HL-60/S4 treated with phorbol 12-myristate 13-acetate at 8.2 ng/mL for 4 days and 3 days (cell line): ENCODE results near the gene NTNG1.

Experiments used
- in situ Hi-C: fragments of 300-500 bp; cut with MboI; formaldehyde crosslinking; loops from 2 replicates; pipeline ENCODE4 v1.15.0; 2022; ENCODE audit warnings: low sequenced_read_pairs

Gene NTNG1

DNA sequence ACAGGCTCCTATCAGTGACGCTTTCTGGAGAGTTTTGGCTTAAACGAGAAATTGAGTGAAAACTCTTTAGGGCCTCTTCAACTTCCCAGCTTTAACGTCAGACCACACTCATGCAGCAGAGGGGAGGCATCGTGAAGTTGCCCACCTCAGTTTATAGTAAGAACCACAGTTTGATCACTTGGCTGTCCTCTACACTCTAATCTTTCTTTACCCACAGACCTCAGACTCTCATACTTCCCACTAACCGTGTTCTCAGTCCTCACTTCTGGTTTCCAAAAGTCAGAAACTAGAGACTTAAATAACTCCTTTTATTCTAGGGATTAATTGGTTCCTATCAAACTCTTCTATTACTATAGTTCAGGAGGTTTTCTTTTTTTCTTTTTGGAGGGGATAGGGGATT is 302.2 kb downstream of the NTNG1 start:
- in situ Hi-C loops, result no loop called here

DNA sequence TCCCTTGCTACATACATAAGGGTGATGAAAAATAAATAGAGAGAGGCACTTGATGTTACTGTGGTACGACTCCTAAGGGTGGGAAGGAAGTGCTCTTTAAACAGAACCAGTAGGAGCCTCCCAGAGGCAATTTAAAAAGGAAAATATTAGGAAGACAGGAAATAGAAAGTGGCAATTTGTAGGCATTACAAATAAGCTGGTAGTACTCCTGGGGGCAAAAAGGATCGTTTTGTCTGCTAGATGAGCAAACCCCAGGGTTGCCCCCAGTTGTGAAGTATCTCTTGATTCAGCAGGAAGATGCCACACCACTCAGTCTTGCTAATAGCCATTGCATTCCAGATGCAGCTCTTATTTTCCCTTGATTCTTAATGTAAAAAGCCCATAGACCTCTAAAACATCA is 303.0 kb downstream of the NTNG1 start:
- in situ Hi-C loops, result no loop called here

DNA sequence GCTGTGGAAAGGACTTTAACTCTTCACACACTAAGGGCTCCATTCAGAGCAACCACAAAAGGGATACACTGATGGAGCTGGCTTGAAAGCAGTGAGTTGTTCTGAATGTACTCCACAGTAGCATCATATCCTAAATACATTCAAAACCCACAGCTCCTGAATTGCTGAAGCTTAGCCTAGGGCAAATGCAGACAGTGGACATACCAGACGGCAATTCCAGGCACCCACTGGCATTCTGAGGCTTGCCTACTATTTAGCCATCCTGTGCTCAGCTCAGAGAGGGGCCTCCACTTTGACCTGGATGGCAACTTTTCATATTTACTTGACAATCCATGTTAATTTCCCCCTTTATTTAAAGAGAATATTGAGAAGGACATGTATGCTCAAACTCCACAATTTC is 303.5 kb downstream of the NTNG1 start:
- in situ Hi-C loops, result no loop called here

DNA sequence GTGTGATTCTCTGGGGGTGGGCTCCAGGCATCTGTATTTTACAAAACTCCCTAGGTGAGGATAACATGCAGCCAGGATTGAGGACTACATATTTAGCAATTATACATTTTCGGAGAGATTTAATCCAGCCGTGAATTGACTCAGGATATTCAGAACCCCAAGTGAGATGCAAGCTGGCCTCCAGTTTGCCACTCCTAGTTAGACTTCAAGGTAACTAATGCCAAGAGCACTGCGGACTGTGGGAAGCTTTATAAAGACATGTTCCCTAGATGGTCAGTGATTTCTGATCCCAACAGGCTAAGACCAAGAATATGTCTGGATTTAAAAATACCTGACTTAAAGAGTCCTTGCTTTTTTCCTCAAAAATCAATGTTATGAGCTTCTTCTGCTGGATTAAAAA is 308.5 kb downstream of the NTNG1 start:
- in situ Hi-C loops, result no loop called here

DNA sequence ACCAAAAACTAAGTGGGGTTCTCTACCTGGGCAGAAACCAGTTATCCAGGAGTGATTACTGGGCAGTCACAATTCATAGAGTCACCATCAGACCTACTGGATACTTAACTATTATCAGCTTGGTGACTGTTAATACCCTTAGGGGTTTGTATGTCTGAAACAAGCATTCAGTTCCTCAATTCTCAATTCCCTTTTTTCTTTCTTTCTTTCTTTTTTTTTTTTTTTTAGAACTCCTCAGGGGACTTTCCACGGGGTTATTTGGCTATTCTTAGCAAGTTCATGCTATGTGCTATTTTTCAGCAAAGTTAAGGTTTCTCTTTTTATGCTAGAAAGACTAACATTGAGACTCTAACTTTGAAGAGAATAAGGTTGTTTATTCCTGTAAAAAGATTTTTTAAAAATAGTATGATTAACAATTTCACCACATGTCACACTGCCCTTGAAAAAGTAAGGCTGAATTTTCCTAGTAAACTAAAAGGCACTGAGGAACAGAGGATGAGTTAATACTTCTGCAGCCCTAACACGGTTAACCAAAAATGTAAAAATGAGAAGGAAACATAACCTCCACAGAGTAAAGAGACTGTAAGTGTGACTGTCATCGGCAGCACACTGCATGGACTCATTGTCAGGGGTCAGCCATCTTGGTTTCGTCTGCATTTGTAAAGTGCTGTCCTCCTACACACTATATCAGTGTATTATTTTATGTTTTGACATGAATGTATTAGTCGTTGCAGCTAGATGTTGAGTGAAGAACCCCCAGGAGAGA is 310.2 kb downstream of the NTNG1 start:
- in situ Hi-C loops, result no loop called here

DNA sequence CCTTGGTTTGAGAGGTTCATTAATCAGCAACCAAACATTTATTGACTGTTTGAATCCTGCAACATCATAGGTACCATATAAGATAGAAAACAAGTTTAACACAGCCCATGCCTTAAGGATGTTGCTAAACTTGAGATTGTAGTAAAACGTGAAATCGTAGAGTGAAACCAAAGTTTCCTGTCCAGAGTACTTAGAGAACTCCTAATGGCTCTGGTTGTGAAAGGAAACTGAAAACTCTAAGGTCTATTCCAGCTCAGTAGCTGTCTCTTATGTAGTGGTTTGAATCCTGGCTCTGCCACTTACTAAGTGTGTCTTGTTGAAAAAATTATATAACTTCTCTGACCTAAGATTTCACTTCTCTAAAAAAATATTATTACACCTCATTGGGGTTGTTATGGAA is 310.9 kb downstream of the NTNG1 start:
- in situ Hi-C loops, result no loop called here

DNA sequence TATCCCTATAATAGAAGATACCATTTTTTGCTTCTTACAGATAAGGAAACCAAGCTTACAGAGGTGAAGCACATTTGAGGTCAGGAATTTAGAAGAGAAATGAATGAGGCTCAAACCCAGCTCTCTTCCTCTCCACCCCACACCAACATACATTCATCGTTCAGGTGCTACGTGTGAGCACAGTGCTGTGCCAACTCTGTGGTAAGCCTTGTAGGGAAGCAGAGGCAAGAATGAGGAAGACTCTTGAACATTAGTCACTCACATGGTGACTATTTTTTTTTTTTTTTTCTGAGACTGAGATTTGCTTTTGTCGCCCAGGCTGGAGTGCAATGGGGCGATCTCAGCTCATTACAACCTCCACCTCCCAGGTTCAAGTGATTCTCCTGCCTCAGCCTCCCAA is 314.0 kb downstream of the NTNG1 start:
- in situ Hi-C loops, result no loop called here

DNA sequence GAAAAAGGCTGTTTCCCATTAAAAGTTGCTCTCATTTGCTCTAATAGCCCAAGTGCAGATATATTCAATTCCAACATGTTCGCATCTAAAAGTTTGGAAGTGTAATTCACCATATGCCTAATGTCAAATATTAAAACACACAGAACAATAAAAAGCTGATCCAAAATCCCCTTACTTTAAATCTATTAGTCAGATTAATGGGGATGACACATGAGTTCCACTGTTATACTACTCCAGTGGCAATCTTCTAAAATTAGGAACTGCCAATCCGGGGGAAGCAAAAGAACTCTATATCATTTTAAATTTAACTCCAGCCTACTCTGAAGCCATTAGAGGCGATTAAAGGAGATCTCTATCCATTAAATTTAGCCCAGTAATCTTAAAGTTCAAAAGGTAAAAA is 317.1 kb downstream of the NTNG1 start:
- in situ Hi-C loops, result no loop called here

DNA sequence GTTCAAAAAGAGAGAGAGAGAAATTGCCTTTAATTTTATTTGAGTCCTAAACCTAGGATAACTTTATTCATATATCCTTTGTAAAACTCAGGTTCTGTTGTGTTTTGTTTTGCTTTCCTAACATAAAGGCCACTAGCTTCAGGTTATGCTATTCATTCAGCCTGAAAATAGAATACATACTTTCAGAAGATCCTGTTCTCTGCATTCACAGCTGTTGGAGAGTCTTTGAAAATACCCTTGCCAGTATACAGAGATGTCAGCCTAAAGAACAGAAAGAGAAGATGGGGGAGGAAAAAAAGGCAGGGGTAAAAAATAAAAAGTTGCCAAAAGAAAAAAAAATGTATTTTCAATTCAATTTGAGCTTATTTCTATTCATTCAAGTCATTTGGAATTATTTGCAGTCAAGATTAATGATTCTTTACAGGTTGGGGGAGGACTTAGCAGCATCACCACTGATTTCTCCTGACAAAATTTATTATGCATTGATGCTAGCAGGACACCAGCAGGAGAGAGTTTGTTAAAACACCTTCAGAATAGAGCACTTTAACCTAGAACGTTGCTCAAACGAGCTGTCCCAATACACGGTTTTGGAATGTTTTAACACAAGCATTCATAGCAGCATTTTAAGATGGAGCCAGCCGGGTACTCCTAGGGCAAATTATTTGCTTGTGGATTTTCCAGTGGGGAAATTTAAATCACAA is 318.5 kb downstream of the NTNG1 start:
- in situ Hi-C loops, result no loop called here

DNA sequence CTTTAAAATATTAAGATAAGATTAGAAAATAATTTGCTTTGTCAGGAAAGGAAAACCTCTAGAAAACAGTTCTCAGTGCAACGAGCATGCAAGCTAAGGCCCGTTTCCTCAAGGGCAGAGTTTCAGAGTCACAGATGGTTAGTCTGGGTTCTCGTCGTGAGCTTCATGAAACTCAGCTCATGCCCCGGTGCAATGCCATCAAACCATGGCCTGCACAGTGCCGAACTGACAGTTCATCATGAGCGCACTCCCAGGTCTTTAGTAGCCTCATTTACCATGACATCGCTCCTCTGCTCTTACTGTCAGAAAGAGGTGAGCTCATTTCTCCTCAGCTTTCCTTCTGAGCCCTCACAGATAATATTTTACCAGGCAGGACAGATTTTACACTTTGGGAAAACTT is 319.2 kb downstream of the NTNG1 start:
- in situ Hi-C loops, result no loop called here

DNA sequence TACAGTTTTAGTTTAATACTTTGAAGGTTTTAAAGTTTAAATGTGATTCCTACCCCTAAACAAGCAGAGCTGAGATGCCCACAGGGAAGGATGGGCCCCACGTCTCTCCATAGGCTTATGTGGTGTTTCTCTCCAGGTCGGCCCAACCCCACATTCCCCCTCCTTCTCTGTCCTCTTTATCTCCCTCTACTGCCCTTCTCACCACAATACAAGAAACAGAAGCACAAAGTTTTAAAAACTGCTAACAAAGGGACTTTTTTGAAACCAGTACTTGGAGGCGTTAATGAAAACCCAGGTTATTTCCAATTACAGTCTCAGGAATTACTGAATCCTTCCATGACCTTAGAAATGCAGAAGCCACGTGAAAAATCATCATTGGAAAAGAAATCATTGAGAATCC is 324.0 kb downstream of the NTNG1 start:
- in situ Hi-C loops, result no loop called here

DNA sequence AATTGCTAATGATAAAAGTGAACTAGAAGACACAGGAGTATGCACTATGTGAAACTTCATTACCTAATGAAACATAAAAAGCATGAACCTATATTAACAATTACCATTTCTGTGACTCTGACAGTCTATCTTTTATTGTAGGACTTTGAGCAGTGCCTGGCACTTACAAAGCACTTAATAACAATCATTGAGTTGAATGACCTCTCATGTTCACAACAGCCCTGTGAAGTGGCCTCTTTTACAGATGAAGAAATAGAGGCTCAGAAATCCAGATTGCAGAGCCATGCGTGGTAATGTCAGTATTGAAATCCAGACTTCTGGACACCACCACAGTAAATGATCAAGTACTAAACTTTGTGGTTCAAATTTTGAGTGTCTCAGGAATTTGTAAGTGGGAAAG is 326.4 kb downstream of the NTNG1 start:
- in situ Hi-C loops, result no loop called here

DNA sequence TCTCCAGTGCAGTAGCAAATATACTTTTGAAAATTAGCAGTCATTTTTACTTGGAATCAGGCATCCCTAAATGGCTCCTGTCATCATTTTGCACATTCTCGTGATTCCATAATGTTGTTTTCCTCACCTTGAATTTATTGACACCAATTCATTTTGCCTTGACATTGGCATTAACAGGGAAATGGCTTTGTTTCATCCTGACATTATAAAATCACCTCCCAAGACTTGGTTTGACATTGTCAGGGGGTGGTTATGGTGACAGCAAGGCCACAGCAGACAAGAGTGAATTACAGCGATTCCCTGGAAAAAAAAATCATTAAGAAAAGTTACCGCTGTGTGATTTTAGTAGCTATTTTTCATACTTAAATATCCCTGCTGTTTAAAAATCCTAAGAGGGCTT is 327.0 kb downstream of the NTNG1 start:
- in situ Hi-C loops, result no loop called here

DNA sequence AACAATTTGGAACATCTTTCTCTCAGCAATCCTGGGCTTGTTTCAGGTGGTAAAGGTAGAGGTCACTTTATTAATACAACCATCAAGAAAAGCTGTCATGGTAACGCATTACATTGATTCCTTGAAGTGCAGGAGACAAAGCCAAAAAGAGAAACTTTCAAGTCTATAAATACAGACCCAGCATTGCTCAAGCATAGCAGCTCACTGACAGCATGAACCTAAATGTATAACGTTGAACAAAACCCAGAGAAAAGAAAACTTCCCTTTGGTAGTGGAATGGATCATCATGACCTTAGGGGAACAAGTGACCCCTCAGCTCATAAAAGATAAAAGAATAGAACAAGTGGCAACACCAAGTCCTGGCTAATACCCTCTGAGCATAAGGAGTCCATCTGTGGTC is 332.2 kb downstream of the NTNG1 start:
- in situ Hi-C loops, result no loop called here

DNA sequence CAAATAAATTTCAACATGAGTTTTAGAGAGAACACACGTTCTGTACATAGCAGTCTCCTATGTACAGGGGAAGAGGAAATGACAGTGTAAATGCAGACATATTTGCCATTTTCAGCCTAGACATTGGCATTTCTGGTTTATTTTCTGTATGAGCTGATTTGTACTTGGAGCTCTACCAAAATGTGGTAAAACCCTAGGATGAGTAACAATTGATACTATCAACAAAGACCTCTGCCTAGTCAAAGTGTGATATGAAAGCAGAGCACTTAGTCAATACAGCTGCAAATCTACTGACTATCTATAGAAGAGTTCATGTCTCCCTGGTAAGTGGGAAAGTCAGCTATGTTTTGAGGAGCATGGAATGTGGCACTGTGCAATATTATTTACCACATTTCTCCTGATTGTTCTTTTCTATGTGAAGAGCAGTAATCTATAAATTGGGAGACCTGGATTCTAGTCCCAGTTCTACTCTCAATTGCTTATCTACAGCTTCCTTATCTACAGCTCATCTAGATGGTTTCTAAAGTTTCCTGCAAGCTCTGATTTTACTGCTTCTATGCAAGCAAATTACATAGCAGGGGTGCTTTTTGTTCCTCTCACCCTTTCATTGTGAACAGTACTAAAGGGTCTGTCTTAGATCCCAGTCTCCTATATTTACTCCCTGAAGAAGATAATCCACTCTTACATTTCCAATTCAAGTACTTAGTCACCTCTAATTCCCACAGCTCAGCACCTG is 334.2 kb downstream of the NTNG1 start:
- in situ Hi-C loops, result no loop called here

DNA sequence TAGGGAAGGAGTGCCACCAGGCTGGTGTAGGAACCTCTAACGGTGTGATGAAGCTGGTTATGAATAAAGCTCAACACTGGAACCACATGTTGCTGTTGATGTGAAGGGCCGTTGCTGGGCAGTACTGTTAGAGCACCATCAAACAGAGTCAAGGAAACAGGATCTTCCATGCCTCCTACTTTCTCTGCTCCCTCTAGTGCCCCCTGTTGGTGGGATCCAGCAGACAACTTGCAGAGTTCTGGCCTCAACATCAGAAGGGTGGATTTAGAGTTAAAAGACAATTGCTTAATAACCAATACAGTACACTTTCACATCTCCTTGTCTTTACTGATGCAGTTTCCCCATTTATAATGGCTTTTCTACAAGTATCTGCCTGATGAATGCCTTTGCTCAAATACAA is 336.4 kb downstream of the NTNG1 start:
- in situ Hi-C loops, result no loop called here

DNA sequence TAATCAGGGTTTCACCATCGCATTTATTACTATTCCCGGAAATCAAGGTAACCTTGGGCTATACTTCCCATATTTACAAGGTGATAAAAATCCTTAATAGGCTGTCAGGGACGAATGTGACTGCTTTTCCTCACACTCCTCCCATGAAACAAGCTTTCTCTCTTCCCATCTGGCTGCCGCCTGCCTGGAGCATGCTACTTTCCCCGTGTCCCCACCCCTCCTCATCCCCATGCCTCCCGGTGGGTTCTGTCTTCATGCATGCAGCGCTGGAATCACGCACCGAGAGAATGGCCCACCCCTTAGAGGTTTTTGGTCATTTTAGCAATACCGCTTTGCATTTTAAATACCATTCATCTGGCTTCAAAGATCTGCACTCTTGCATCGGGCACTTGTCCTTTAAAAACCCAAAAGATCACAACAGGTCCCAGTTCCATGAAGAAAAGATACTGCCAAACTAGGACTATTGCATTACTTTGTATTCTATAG is 339.1 kb downstream of the NTNG1 start:
- in situ Hi-C loops, result no loop called here

DNA sequence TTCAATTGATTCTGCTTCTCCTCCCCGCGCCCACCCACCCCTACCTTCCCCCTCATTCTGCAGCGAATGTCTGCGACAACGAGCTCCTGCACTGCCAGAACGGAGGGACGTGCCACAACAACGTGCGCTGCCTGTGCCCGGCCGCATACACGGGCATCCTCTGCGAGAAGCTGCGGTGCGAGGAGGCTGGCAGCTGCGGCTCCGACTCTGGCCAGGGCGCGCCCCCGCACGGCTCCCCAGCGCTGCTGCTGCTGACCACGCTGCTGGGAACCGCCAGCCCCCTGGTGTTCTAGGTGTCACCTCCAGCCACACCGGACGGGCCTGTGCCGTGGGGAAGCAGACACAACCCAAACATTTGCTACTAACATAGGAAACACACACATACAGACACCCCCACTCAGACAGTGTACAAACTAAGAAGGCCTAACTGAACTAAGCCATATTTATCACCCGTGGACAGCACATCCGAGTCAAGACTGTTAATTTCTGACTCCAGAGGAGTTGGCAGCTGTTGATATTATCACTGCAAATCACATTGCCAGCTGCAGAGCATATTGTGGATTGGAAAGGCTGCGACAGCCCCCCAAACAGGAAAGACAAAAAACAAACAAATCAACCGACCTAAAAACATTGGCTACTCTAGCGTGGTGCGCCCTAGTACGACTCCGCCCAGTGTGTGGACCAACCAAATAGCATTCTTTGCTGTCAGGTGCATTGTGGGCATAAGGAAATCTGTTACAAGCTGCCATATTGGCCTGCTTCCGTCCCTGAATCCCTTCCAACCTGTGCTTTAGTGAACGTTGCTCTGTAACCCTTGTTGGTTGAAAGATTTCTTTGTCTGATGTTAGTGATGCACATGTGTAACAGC is 339.9 kb downstream of the NTNG1 start:
- in situ Hi-C loops, result no loop called here

DNA sequence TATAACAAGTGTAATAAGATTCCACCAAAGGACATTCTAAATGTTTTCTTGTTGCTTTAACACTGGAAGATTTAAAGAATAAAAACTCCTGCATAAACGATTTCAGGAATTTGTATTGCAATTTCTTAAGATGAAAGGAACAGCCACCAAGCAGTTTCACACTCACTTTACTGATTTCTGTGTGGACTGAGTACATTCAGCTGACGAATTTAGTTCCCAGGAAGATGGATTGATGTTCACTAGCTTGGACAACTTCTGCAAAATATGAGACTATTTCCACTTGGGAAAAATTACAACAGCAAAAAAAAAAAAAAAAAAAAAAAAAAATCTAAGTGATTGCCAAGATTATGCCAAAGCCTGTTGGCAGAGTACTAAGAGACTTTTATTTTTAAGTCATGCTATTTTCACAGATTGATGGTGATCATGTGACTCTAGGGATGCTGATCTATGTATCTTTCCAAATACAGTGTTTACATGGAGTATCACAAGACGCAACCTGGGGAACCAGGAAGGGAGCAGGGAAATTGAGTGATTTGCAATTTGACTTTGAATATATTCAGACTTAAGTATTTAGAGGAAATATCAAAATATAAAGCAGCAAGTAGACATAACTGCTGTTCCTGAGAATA is 341.0 kb downstream of the NTNG1 start:
- in situ Hi-C loops, result no loop called here

DNA sequence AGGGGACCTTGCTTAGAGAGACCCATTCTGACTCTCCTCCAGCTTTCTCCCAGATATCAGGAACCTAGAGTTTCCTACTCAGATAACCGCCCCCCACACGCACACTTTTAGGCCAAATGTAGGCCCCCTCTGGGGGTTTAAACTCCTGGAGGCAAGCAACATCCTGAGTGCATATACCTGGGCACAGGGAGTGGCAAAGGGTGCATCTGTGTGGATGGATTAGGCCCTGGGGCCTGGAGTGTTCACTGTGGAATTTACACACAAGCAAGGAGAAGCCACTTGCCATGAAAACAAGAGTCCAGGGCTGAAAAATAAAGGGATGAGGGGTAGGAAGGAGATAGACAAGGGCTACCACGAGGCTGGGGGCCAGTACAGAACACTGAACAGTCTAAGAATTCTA is 343.1 kb downstream of the NTNG1 start:
- in situ Hi-C loops, result no loop called here
